Loucy (cell line): ENCODE data around the gene STRADA.

Source experiments
- EZH2phosphoT487 ChIP-seq: fragments of 200-600 bp; IDR thresholded peaks from 2 replicates; pipeline ENCODE4 v1.6.1; 2018; ENCODE audit warnings: antibody characterized with exemption, mild to moderate bottlenecking, moderate library complexity, borderline replicate concordance
- TF ChIP-seq, protein P1 (sequence below): fragments of 200-600 bp; sonication (generic); conservative IDR thresholded peaks from 2 replicates; pipeline ENCODE4 v1.5.1; 2014; ENCODE audit warnings: mild to moderate bottlenecking, antibody characterized with exemption, low read length

- TF ChIP-seq, protein P1, sequence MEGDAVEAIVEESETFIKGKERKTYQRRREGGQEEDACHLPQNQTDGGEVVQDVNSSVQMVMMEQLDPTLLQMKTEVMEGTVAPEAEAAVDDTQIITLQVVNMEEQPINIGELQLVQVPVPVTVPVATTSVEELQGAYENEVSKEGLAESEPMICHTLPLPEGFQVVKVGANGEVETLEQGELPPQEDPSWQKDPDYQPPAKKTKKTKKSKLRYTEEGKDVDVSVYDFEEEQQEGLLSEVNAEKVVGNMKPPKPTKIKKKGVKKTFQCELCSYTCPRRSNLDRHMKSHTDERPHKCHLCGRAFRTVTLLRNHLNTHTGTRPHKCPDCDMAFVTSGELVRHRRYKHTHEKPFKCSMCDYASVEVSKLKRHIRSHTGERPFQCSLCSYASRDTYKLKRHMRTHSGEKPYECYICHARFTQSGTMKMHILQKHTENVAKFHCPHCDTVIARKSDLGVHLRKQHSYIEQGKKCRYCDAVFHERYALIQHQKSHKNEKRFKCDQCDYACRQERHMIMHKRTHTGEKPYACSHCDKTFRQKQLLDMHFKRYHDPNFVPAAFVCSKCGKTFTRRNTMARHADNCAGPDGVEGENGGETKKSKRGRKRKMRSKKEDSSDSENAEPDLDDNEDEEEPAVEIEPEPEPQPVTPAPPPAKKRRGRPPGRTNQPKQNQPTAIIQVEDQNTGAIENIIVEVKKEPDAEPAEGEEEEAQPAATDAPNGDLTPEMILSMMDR: no peak
- no peak for TF ChIP-seq EZH2phosphoT487
These were observed 37.9 kb downstream of the STRADA start for GRCh38 chr17:63703556-63704258.
